ENCODE results near the gene DPH1. TPM values are rescaled to one million over a fixed set of nuclear protein-coding genes. Genes with fewer than 3 reads are reported as not detected.

Gene DPH1
- total RNA-seq, 4 donors from 2014 or later: 23.5 to 33.7 (median 25.0) TPM

- TF ChIP-seq CTCF (IDR thresholded peaks at IDR 0.05; ENCODE audit: low read depth): no peak
Measured at GRCh38 chr17:2084766-2085647, 55.1 kb downstream of the DPH1 start.

GRCh38 chr17:2085648-2085949 lies 55.6 kb downstream of the DPH1 start:
- TF ChIP-seq CTCF (IDR thresholded peaks at IDR 0.05; ENCODE audit: low read depth): no peak

GRCh38 chr17:2086306-2086705 lies 56.4 kb downstream of the DPH1 start:
- no peak for TF ChIP-seq CTCF (IDR thresholded peaks at IDR 0.05; ENCODE audit: low read depth)

- no peak for TF ChIP-seq CTCF (IDR thresholded peaks at IDR 0.05; ENCODE audit: low read depth)
Measured at GRCh38 chr17:2087597-2088211, 57.8 kb downstream of the DPH1 start.

DNA sequence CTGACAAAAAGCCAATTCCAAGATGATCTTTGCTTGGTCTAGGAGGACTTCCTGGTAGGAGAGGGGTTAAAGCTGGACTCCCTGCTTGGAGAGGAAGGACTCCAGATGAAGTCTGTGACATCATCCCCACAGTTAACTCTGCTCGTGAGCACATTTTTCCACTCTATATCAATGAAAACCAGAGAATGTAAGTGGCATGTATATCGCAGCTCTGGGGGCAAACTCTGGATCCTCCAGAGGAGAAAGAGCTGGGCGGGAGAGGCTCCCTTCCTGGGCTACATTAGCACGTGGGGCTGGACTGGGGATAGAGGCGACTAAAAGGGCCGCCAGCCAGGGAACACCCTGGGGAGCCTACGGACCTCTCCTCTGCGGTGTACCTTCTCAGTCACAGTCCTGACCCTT lies 59.1 kb downstream of the DPH1 start:
- TF ChIP-seq CTCF (IDR thresholded peaks at IDR 0.05; ENCODE audit: low read depth): no peak

- no peak for TF ChIP-seq CTCF (IDR thresholded peaks at IDR 0.05; ENCODE audit: low read depth)
Measured at GRCh38 chr17:2090210-2090641, 60.3 kb downstream of the DPH1 start.

DNA sequence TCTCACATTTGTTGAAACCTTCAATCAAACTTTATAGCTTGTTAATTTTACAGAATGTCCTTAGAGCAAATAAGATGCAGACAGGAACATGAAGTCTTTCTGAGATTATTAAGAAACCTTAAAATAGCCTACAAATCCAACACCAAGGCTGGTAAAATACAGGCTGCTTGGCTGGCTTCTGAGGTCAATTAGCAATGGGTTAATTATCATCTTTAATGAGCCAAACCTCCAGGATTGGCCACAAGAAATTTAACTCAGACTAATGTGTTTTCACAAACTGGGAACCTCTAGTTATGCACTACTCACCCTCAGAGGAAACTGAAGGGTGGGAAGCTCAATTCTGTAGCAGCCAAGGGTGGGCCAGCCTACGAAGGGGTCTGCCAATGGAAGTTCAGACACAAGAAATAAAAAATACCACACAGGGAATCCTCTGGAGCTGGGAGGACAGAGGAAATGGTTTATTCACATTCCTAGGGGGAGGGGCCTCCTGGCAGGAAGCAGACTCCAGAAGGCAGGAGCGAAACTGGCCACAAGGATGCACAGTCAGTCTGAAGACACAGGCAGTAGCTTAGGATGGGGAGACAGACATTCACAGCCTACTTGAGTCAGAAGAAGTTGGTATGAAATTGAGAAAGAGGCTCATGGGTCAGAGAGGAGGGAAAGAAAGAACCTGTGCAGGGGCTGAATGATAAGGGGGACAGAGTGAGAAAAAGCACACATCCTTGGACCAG lies 61.0 kb downstream of the DPH1 start:
- no peak for TF ChIP-seq CTCF (IDR thresholded peaks at IDR 0.05; ENCODE audit: low read depth)
